ENCODE results near the gene LCLAT1. TPM values are rescaled to one million over a fixed set of nuclear protein-coding genes. Genes with fewer than 3 reads are reported as not detected.

LCLAT1 gene
- total RNA-seq, 1 donor from 2014 or later = 16.0 TPM

GRCh38 chr2:30684516-30684915 is 237.5 kb downstream of the LCLAT1 start:
- no peak overlapping the region for H3K27ac Mint-ChIP-seq (ENCODE audit: unreplicated experiment)
- peaks cover 9% of the 10 kb centered on the region for H3K4me1 Mint-ChIP-seq (ENCODE audit: low read depth, unreplicated experiment)
- peaks cover 3% of the 10 kb centered on the region for H3K9me3 Mint-ChIP-seq (ENCODE audit: unreplicated experiment)
- TF ChIP-seq CTCF (IDR thresholded peaks at IDR 0.05; ENCODE audit: partially characterized antibody, unreplicated experiment) = no peak
- H3K4me3 Mint-ChIP-seq (ENCODE audit: unreplicated experiment) = no peak overlapping the region
- peaks cover 3% of the 10 kb centered on the region for H3K36me3 Mint-ChIP-seq (ENCODE audit: unreplicated experiment)
- no peak for DNase-seq
- H3K27me3 Mint-ChIP-seq (ENCODE audit: unreplicated experiment) = peaks cover 3% of the 10 kb centered on the region

GRCh38 chr2:30684996-30685395 is 237.9 kb downstream of the LCLAT1 start:
- no peak for DNase-seq
- no peak overlapping the region for H3K27ac Mint-ChIP-seq (ENCODE audit: unreplicated experiment)
- no peak overlapping the region for H3K4me3 Mint-ChIP-seq (ENCODE audit: unreplicated experiment)
- peaks cover 3% of the 10 kb centered on the region for H3K27me3 Mint-ChIP-seq (ENCODE audit: unreplicated experiment)
- TF ChIP-seq CTCF (IDR thresholded peaks at IDR 0.05; ENCODE audit: partially characterized antibody, unreplicated experiment) = no peak
- H3K9me3 Mint-ChIP-seq (ENCODE audit: unreplicated experiment) = peaks cover 3% of the 10 kb centered on the region
- peaks cover 3% of the 10 kb centered on the region for H3K36me3 Mint-ChIP-seq (ENCODE audit: unreplicated experiment)
- peaks cover 9% of the 10 kb centered on the region for H3K4me1 Mint-ChIP-seq (ENCODE audit: low read depth, unreplicated experiment)

DNA sequence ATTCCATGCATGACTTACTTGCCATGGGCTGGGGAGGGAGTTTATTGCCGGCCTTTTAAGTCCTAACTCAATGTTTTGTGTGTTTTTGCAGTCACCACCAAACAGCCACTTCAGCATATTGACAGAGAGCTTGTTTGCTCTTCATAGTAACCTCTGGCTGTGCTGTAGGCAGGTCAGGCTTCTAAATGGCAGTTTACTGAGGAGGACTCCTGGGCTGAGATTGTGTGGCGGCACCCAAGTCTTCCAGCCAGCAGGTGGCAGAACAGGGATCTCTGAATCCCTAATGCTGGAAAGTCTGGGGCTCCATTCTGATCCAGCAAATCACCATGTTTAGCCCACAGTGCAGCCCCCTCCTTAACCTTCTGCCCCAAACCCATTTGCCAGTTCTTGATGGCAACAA is 239.0 kb downstream of the LCLAT1 start:
- Mint-ChIP-seq H3K27me3 (ENCODE audit: unreplicated experiment) (no peaks in the 10 kb centered on the region), H3K4me1 (ENCODE audit: low read depth, unreplicated experiment) (peaks cover 9% of the 10 kb centered on the region), H3K36me3 (ENCODE audit: unreplicated experiment) (no peaks in the 10 kb centered on the region), H3K9me3 (ENCODE audit: unreplicated experiment) (peaks cover 1% of the 10 kb centered on the region), H3K27ac (ENCODE audit: unreplicated experiment) (no peak overlapping the region), H3K4me3 (ENCODE audit: unreplicated experiment) (no peak overlapping the region)
- TF ChIP-seq CTCF (IDR thresholded peaks at IDR 0.05; ENCODE audit: partially characterized antibody, unreplicated experiment) = no peak
- DNase-seq = no peak

DNA sequence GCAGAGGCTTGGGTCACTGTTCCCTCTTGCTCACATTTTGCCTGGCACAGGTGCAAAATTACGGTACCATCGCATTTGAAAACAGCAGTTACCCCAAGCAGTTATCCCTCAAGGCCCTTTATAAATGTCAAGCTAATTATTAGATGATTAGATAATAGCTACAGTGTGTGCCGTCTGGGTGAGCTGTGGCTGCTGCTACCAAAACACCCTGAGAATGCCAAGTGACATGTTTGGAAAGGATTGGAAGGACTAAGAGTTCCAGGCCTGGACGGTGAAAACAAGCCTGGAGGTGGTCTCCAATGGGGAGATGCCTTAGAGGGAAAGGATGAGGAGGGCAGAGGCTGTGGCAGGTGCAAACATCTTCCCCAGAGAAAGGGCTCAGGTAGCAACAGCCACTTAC is 239.6 kb downstream of the LCLAT1 start:
- Mint-ChIP-seq H3K9me3 (ENCODE audit: unreplicated experiment) (peaks cover 1% of the 10 kb centered on the region), H3K36me3 (ENCODE audit: unreplicated experiment) (no peaks in the 10 kb centered on the region), H3K4me1 (ENCODE audit: low read depth, unreplicated experiment) (peaks cover 9% of the 10 kb centered on the region), H3K4me3 (ENCODE audit: unreplicated experiment) (no peak overlapping the region), H3K27me3 (ENCODE audit: unreplicated experiment) (peaks cover 3% of the 10 kb centered on the region), H3K27ac (ENCODE audit: unreplicated experiment) (no peak overlapping the region)
- no peak for DNase-seq
- TF ChIP-seq CTCF (IDR thresholded peaks at IDR 0.05; ENCODE audit: partially characterized antibody, unreplicated experiment) = no peak

GRCh38 chr2:30688956-30689401 is 241.9 kb downstream of the LCLAT1 start:
- Mint-ChIP-seq H3K4me1 (ENCODE audit: low read depth, unreplicated experiment) (peaks cover 9% of the 10 kb centered on the region), H3K27ac (ENCODE audit: unreplicated experiment) (no peak overlapping the region), H3K4me3 (ENCODE audit: unreplicated experiment) (no peak overlapping the region), H3K27me3 (ENCODE audit: unreplicated experiment) (peaks cover 3% of the 10 kb centered on the region), H3K36me3 (ENCODE audit: unreplicated experiment) (no peaks in the 10 kb centered on the region), H3K9me3 (ENCODE audit: unreplicated experiment) (peaks cover 1% of the 10 kb centered on the region)
- DNase-seq = no peak
- TF ChIP-seq CTCF (IDR thresholded peaks at IDR 0.05; ENCODE audit: partially characterized antibody, unreplicated experiment) = no peak
